GM18517 (cell line): Measurements from ENCODE around the gene RFC2.

Source experiments
- ATAC-seq: cut with Tn5 transposase; IDR thresholded peaks from one replicate; pipeline ENCODE4 v1.9.1; 2021; ENCODE audit warnings: mild to moderate bottlenecking, moderate library complexity; ENCODE audit not compliant: unreplicated experiment

The RFC2 gene

GRCh38 chr7:74193913-74194312 is 60.3 kb downstream of the RFC2 start:
- no peak for ATAC-seq

- no peak for ATAC-seq
These were observed 61.1 kb downstream of the RFC2 start for GRCh38 chr7:74193054-74193453.

GRCh38 chr7:74191231-74191630 is 63.0 kb downstream of the RFC2 start:
- ATAC-seq: no peak

GRCh38 chr7:74190259-74190658 is 63.9 kb downstream of the RFC2 start:
- no peak for ATAC-seq

- no peak for ATAC-seq
These were observed 66.1 kb downstream of the RFC2 start for GRCh38 chr7:74187915-74188675.

GRCh38 chr7:74185636-74186035 is 68.6 kb downstream of the RFC2 start:
- no peak for ATAC-seq

GRCh38 chr7:74185016-74185415 is 69.2 kb downstream of the RFC2 start:
- ATAC-seq: no peak

GRCh38 chr7:74183653-74184450 is 70.3 kb downstream of the RFC2 start:
- ATAC-seq: no peak

- no peak for ATAC-seq
These were observed 71.1 kb downstream of the RFC2 start for GRCh38 chr7:74183142-74183541.

- ATAC-seq: no peak
These were observed 71.6 kb downstream of the RFC2 start for GRCh38 chr7:74182453-74183090.

GRCh38 chr7:74181821-74182220 is 72.4 kb downstream of the RFC2 start:
- ATAC-seq: no peak
